ENCODE measurements around the gene RETREG2.
A peak's percentile ranks its signal among the peaks of the same experiment; 100 is the strongest.
"Not testable (repeated sequence)": the region's sequence is repeated elsewhere in the genome, so short reads cannot be mapped to it uniquely, and the experiment has no call there.

RETREG2 gene

GRCh38 chr2:219197388-219197787, 19.3 kb downstream of the RETREG2 start:
- no peak for DNase-seq (ENCODE audit: low read depth, low spot score)

GRCh38 chr2:219198974-219199373, 20.9 kb downstream of the RETREG2 start:
- DNase-seq (ENCODE audit: low read depth, low spot score) = no peak

GRCh38 chr2:219199470-219200211, 21.6 kb downstream of the RETREG2 start:
- no peak for DNase-seq (ENCODE audit: low read depth, low spot score)

- DNase-seq (ENCODE audit: low read depth, low spot score) = not testable (repeated sequence)
Observed at GRCh38 chr2:219200502-219201326, 22.6 kb downstream of the RETREG2 start.

- not testable (repeated sequence) for DNase-seq (ENCODE audit: low read depth, low spot score)
Observed at GRCh38 chr2:219201331-219201730, 23.3 kb downstream of the RETREG2 start.

- no peak for DNase-seq (ENCODE audit: low read depth, low spot score)
Observed at GRCh38 chr2:219204425-219205164, 26.5 kb downstream of the RETREG2 start.

- no peak for DNase-seq (ENCODE audit: low read depth, low spot score)
Observed at GRCh38 chr2:219205165-219205538, 27.1 kb downstream of the RETREG2 start.

GRCh38 chr2:219205981-219206327, 27.9 kb downstream of the RETREG2 start:
- DNase-seq (ENCODE audit: low read depth, low spot score) = no peak

GRCh38 chr2:219206328-219207133, 28.5 kb downstream of the RETREG2 start, which contains the start of gene ZFAND2B:
Gene ZFAND2B, plus strand, starts transcription at chr2:219206782. Its CDS starts 206 bp downstream, at chr2:219206988.
- DNase-seq (ENCODE audit: low read depth, low spot score) = peak; percentile 87

- DNase-seq (ENCODE audit: low read depth, low spot score) = no peak
Observed at GRCh38 chr2:219207134-219207883, 29.2 kb downstream of the RETREG2 start.

- DNase-seq (ENCODE audit: low read depth, low spot score) = no peak
Observed at GRCh38 chr2:219207884-219208740, 30.0 kb downstream of the RETREG2 start.

GRCh38 chr2:219209236-219210195, 31.4 kb downstream of the RETREG2 start:
- DNase-seq (ENCODE audit: low read depth, low spot score) = no peak

GRCh38 chr2:219210196-219210885, 32.3 kb downstream of the RETREG2 start:
- DNase-seq (ENCODE audit: low read depth, low spot score) = no peak

GRCh38 chr2:219210886-219211362, 32.8 kb downstream of the RETREG2 start:
- DNase-seq (ENCODE audit: low read depth, low spot score) = no peak

GRCh38 chr2:219213026-219213415, 34.9 kb downstream of the RETREG2 start:
- DNase-seq (ENCODE audit: low read depth, low spot score) = no peak

GRCh38 chr2:219213486-219214071, 35.5 kb downstream of the RETREG2 start:
- no peak for DNase-seq (ENCODE audit: low read depth, low spot score)

- DNase-seq (ENCODE audit: low read depth, low spot score) = no peak
Observed at GRCh38 chr2:219214141-219214540, 36.1 kb downstream of the RETREG2 start.
